ENCODE results near the gene GAS2L3. TPM values are rescaled to one million over a fixed set of nuclear protein-coding genes. Genes with fewer than 3 reads are reported as not detected.
"Not testable (repeated sequence)": the region's sequence is repeated elsewhere in the genome, so short reads cannot be mapped to it uniquely, and the experiment has no call there.

The GAS2L3 gene
- polyA plus RNA-seq, 1 experiment: 9.1 TPM

DNA sequence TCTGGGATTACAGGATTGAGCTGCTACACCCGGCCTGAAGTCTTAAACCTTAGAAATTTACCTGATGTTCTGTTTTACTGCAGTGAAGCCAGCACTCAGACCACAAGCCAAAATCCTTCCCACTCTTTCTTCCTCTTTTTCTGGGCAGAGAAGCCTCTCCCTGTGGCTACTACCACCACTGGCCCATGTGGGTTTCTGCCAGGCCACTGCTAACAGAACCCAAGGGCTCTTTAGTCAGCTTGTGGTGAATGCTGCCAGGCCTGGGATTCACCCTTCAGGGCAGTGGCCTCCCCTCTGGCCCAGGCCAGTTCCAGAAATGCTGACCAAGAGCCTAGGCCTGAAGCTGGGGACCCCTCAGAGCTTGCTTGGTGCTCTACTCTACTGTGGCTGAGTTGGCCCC, 35.3 kb downstream of the GAS2L3 start:
- CTCF ChIA-PET: no interaction called here
- TF ChIP-seq CTCF (IDR thresholded peaks at IDR 0.05; ENCODE audit: low read depth, low read length): no peak

GRCh38 chr12:100610666-100611430, 37.4 kb downstream of the GAS2L3 start:
- Histone ChIP-seq H3K4me3 (ENCODE audit: low read depth, low read length) (no peak overlapping the region), H3K9me3 (ENCODE audit: control insufficient read depth, insufficient read depth, low read length) (no peaks in the 10 kb centered on the region), H3K27me3 (ENCODE audit: control insufficient read depth, insufficient read depth, low read length) (no peaks in the 10 kb centered on the region), H3K27ac (ENCODE audit: low read depth, low read length) (no peak overlapping the region)
- CTCF ChIA-PET: no interaction called here
- no peak for DNase-seq (ENCODE audit: low read depth, low spot score)
- TF ChIP-seq CTCF (IDR thresholded peaks at IDR 0.05; ENCODE audit: low read depth, low read length): no peak
- POLR2A ChIA-PET: no interaction called here

More for the DNA sequence above, 35.3 kb downstream of the GAS2L3 start:
- Histone ChIP-seq H3K4me3 (ENCODE audit: low read depth, low read length) (no peak overlapping the region), H3K27me3 (ENCODE audit: control insufficient read depth, insufficient read depth, low read length) (no peaks in the 10 kb centered on the region), H3K27ac (ENCODE audit: low read depth, low read length) (no peak overlapping the region), H3K9me3 (ENCODE audit: control insufficient read depth, insufficient read depth, low read length) (no peaks in the 10 kb centered on the region)
- POLR2A ChIA-PET: no interaction called here
- DNase-seq (ENCODE audit: low read depth, low spot score): no peak

DNA sequence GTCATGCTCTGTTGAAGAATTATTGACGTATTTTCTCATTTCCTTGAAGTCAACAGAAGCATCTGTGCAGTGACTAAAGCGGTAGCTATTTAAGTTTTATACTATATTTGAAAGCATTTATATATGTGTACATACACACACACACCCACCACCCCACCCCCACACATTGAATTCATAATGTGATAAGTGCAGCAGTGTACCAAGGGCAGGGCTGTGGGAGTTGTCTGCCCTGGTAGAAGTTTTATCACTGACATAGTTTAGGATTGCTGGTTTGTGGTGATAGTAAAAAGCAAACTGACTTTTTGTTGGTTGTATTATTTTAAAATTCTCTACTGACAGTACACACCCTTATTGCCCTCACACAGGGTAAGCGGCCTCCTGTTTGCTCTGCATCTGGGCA, 39.1 kb downstream of the GAS2L3 start:
- no peak for TF ChIP-seq CTCF (IDR thresholded peaks at IDR 0.05; ENCODE audit: low read depth, low read length)
- DNase-seq (ENCODE audit: low read depth, low spot score): no peak
- Histone ChIP-seq H3K4me3 (ENCODE audit: low read depth, low read length) (no peak overlapping the region), H3K9me3 (ENCODE audit: control insufficient read depth, insufficient read depth, low read length) (no peaks in the 10 kb centered on the region), H3K27ac (ENCODE audit: low read depth, low read length) (no peak overlapping the region), H3K27me3 (ENCODE audit: control insufficient read depth, insufficient read depth, low read length) (no peaks in the 10 kb centered on the region)
- CTCF ChIA-PET: no interaction called here
- POLR2A ChIA-PET: no interaction called here

DNA sequence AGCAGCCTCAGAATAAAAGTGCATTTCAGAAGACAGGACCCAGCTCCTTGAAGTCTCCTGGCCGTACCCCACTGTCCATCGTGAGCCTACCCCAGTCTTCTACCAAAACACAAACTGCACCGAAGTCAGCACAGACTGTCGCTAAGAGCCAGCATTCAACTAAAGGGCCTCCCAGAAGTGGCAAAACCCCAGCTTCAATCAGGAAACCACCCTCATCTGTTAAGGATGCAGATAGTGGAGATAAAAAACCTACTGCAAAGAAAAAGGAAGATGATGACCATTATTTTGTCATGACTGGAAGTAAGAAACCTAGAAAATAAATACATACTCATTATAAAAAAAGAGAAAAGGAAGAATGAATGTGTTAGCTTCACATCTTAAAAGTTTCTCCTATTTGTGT, 51.1 kb downstream of the GAS2L3 start:
- Histone ChIP-seq H3K9me3 (ENCODE audit: control insufficient read depth, insufficient read depth, low read length) (no peaks in the 10 kb centered on the region), H3K27me3 (ENCODE audit: control insufficient read depth, insufficient read depth, low read length) (no peaks in the 10 kb centered on the region), H3K27ac (ENCODE audit: low read depth, low read length) (no peak overlapping the region), H3K4me3 (ENCODE audit: low read depth, low read length) (no peak overlapping the region)
- DNase-seq (ENCODE audit: low read depth, low spot score): no peak
- ChIA-PET CTCF (no interaction called here), POLR2A (no interaction called here)
- TF ChIP-seq CTCF (IDR thresholded peaks at IDR 0.05; ENCODE audit: low read depth, low read length): no peak

DNA sequence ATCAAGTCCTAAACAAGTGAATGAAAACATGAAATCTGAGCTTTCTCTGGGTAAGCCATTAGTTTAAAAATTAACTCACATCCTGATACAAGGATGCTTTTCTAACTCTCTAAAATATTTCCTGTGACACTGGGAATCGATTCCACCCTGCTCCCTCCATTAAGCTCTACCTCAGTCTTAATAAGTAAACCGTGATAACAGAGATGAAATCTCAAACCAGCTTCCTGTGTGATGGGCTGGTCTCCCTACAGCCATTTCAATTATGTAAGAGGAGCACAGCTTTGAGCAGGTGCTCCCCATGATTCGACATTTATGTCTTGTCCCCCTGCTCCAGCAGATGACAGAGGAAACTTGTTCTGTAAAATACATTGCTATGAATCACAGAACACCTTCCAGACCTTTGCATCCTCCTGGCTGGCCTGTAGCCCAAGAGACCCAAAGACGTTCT, 59.0 kb downstream of the GAS2L3 start:
- H3K27me3 ChIP-seq (ENCODE audit: control insufficient read depth, insufficient read depth, low read length): no peaks in the 10 kb centered on the region
- ChIA-PET POLR2A (interaction anchor here (0.7 kb wide), 1 partner anchor 372 kb away, joined by 6 read pairs; no protein-coding TSS in a partner anchor), CTCF (no interaction called here)
- TF ChIP-seq CTCF (IDR thresholded peaks at IDR 0.05; ENCODE audit: low read depth, low read length): no peak
- H3K27ac ChIP-seq (ENCODE audit: low read depth, low read length): no peak overlapping the region
- no peak for DNase-seq (ENCODE audit: low read depth, low spot score)
- no peak overlapping the region for H3K4me3 ChIP-seq (ENCODE audit: low read depth, low read length)
- no peaks in the 10 kb centered on the region for H3K9me3 ChIP-seq (ENCODE audit: control insufficient read depth, insufficient read depth, low read length)

DNA sequence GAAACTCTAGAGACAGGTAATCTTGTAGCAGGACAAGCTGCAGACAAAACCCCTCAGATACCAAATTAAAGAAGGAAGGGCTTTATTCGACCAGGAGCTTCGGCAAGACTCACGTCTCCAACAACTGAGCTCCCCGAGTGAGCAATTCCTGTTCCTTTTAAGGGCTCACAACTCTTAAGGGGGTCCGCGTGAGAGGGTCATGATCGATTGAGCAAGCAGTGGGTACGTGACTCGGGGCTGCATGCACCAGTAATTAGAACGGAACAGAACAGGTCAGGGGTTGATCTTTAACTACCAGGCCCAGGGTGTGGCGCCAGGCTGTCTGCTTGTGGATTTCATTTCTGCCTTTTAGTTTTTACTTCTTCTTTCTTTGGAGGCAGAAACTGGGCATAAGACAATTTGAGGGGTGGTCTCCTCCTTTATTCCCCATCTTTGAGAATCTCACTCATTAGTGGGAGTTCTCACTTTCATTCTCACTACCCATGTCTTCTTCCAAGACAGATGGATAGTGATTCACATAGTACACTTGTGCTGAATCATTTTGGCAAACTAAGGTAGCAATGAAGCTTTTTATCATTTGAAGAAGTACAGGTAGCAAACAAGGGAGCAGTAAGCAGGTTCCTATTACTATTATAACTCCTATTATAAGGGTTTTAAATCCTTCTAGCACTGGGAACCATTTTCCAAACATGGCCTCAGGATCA, 59.8 kb downstream of the GAS2L3 start:
- POLR2A ChIA-PET; H3K4me3 ChIP-seq (ENCODE audit: low read depth, low read length); H3K27ac ChIP-seq (ENCODE audit: low read depth, low read length); DNase-seq (ENCODE audit: low read depth, low spot score); H3K27me3 ChIP-seq (ENCODE audit: control insufficient read depth, insufficient read depth, low read length); H3K9me3 ChIP-seq (ENCODE audit: control insufficient read depth, insufficient read depth, low read length): not testable (repeated sequence)
- CTCF ChIA-PET: interaction anchor here (0.6 kb wide), 1 partner anchor 27 kb away, joined by 3 read pairs; no protein-coding TSS in a partner anchor
